Fibroblast of skin of right biceps (primary cell): ENCODE results near the gene CACNA2D4.
A peak's percentile ranks its signal among the peaks of the same experiment; 100 is the strongest.

Source experiments
- DNase-seq: peaks from one replicate; pipeline ENCODE4 v3.0.0-alpha.2; 2013

CACNA2D4 gene

DNA sequence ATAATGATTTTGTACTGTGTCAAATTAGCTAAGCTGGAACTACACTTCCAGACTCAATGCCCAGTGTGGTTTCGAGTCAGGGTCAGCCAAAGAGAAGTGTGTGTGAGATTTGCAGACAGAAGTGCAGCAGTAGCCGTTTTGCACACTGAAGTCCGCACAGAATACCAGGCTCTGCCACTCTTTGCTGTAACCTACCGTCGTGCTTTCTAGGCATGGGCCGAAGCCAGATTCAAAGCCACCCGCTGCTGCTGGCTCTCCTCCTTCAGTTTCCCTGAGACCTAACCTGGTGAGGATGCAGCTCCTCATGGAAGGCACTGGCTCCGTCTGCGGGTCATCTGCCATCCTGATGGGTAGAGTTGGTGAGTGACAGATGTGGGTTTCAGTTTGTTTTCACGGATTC is 49.3 kb downstream of the CACNA2D4 start:
- DNase-seq, result no peak

DNA sequence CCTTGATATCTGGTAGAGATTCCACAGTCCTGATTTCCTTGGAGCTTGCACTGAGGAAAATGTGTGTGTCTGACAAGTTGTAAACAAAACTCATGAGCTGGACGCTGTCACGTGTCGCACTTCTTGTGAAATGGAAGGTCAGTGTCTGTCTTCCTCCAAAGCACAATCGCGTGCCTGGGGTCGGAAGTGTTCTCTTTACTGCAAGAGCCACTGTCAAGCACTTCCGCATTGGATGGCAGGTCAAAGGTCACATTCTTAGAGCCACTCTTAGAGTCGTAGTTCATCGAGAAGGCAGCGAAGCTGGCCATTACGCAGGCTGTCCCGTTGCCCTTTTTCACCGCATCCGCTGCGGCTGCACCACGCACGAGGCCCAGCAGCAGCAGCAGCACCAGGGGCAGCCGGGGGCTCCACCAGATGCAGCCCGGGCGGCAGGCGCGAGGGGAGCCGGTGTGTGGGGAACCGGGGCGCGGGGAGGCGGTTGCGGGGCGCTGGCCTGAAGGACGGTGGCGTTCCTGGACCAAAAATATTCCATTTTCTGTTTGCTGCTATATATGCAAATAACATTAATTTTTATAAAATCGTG is 53.1 kb downstream of the CACNA2D4 start:
- no peak for DNase-seq

DNA sequence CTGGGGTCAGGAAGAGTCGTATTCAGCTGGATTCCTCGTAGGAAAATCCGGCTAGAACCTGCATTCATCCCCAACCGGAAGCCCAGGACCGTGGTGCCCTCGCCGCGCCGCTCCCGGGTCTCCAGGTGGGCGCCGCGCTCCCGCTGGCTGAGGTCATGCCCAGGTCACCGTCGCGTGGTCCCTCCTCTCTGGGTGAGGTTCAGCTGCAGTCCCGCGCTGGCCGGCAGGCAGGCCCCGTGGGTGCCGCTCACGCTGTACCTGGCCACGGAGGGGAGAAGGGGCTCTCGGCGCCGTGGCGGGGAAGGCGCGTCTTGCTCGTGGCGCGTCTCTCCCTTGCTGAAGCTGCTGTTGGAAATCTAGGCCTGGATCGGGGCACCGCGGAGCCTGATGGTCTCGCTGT is 53.6 kb downstream of the CACNA2D4 start:
- no peak for DNase-seq

DNA sequence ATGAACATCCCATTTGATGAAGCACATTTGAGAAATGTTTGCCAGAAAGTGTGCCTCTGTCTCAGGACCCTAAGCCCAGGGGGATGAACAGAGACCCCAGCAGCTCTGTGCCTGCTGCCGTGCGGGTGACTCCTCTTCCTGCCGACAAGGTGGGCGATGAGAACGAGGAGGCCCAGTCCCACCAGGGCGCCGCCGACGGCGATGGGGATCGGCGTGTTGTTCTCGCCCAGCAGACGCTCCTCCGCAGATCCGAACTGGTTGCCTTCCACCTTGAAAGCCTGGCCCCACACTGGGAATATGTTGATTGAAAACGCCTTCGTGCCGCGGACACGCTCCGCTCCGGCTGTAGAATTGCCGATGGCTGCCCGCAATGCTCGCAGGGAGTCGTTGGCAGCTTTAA is 54.0 kb downstream of the CACNA2D4 start:
- DNase-seq, result no peak

DNA sequence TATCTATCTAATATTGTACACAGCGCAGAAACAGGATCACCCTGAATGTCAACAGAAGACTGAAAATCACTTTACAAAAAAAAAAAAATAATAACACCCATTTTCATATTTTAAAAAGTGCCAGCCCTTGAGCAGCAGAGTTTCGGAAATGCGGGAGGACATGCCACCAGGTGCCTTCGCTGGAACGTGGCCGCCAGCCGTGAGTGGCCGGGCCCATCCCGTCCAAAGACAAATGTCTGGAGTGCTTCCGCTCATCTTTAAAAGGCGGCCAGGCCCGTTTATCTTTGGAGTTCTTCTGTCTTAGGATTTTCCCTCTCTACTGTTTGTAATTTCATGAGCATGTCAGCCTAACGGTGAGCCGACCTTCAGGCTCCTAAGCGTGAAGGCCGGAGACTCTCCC is 54.6 kb downstream of the CACNA2D4 start:
- no peak for DNase-seq

DNA sequence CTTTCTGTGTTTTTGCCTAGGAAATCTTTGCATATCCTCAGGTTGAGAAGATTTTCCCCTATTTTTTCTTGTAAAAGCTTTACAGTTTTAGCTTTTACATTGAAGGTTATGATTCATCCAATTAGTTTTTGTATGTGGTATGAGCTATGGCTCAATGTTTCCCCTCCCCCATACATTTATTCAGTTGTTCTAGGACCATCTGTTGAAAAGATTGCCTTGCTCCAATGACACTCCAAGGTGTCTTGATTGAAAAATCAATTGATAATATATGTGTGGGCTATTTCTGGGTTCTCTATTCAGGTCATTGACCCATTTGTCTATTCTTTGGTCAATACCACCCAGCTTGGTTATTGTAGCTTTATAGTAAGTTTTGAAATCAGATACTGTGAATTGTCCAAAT is 55.5 kb downstream of the CACNA2D4 start:
- DNase-seq, result no peak

DNA sequence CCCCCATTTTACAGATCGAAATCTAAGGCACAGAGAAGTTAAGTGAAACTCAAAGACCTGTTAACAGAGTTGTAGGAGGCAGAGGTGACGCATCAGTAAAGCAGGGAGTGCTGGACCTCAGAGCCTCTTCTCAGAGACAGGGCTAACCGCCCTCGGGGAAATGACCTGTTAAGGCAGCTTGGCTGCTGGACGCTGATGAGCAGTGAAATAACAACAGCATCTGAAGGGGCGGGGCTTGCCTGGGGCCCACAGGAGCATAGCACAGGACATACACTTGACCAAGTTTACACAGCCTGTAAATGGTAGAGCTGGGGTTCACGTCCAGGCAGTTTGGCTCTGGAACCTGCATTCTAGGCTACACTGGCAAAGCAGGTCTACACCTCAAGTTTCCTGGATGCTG is 58.8 kb downstream of the CACNA2D4 start:
- DNase-seq, result no peak

DNA sequence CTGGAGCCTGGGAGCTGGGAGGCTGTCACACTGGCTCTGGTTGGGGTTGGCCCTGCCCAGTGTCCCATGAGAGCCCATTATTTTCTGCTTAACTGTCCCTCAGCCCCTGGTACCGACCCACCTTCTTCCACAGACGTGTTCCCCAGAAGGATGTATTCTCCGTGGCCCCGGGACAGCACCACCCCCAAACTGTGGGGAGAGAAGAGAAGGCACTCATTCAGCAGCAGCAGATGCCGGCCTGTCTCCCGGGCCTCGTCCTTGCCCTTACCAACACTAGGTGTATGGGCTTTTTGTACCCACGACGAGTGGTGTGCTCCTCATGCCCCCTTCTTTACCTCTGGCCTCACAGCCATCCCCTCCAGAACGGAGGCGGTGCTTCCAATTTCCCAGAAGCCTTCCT is 60.0 kb downstream of the CACNA2D4 start:
- DNase-seq, result no peak

DNA sequence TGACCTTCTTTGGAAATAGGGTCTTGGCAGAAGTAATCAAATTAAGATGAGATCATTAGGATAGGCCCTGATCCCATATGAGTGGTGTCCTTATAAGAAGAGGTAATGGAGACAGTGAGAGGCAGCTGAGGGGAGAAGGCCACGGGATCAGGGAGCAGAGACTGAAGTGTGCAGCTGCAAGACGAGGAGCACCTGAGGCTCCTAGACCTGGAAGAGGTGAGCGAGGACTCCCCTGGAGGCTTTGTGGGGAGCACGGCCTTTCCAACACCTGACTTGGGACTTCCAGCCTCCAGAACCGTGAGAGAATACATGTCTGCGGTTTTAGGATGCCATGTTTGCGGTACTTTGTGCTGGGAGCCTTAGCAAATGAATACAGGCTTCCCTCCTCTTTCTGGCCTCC is 60.6 kb downstream of the CACNA2D4 start:
- no peak for DNase-seq

DNA sequence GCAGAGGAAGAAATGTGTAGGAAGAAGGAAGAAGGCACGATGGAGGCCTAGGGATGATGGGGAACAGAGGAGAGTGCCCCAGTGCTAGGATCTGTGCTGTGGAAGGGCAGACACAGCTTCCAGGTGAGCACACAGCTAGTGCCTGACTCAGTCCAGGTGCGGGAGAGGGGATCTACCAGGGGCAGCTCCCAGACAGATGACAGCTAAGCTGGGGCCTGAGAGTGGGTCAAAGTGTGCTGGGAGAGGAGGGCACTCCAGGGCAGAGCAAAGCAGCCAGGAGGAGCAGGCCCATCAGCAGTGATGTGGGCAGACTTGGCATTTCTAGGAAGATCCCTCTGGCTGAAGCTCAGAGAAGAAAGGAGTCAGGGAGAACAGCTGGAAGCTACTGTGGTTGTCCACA is 61.4 kb downstream of the CACNA2D4 start:
- DNase-seq, result no peak

DNA sequence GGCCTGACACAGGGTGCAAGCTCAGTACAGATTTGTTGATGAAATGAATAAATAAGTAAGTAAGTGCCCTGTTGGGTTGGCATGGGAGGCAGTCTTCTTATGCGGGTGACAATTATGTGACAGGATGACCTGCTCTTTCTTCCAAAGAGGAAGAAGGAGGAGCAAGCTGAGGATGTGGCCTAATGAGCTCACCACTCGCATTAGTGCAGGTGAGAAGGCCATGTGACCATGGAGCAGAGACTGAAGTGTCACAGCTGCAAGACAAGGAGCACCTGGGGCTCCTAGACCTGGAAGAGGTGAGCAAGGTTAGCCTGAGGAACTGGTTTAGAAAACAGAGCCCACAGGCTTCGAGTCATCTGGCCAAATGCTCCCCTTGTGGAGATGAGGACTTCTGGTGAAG is 63.2 kb downstream of the CACNA2D4 start:
- DNase-seq, result peak; percentile 4

DNA sequence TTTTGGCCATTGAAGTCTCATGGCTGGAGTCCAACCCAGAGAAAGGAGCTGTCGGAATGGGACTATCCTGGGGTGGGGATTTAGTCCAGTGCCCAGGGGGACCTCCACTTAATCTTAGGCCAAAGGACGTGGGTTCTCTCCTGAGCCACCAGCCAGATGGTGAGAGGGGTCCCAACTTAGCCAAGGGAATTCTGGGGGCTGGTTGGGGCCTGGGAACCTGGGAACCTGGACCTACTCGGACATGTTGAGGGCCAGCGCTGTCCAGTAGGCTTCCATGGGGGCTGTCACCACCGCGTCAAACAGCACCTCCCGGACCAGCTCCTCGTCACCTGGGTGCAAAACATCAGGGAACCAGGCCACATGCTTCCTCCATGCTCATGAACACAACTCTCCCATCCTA is 64.7 kb downstream of the CACNA2D4 start:
- DNase-seq, result no peak

DNA sequence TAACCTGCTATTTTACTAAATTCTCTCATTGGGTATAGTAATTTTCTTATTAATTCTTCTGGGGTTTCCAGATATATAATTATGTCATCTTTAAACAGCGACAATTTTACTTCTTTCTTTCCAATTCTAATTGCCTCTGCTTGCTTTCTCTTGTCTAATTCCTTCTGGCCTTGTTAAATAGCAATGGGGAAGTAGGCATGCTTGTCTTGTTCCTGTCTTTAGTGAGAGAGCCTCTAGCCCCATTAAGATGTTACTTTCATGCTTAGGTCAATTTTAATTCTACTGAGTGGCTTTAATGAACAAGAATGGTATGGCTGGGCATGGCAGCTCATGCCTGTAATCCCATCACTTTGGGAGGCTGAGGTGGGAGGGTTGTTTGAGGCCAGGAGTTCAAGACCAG is 66.4 kb downstream of the CACNA2D4 start:
- DNase-seq, result no peak

DNA sequence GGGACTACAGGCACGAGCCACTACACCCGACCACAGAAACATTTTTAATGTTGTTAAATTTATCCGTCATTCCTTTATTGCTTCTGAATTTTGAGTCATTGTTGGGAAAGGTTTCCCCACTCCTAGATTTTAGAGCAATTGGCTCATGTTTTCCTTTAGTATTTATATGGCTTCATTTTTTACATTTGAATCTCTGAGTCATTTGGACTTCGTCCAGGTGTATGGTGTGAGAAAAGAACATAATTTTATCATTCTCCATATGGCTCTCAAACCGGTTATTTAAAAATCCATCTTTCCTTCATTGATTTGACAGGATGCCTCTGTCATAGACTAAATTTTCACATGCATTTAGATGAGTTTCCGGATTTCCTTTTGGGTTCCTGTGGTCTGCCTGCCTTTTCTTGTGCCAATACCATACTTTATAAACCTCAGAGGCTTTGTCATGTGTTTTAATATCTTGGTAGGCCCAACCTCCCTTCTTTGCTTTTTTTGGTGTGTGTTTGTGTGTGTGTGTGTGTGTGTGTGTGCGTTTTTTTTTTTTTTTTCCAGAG is 67.2 kb downstream of the CACNA2D4 start:
- DNase-seq, result peak; percentile 94

DNA sequence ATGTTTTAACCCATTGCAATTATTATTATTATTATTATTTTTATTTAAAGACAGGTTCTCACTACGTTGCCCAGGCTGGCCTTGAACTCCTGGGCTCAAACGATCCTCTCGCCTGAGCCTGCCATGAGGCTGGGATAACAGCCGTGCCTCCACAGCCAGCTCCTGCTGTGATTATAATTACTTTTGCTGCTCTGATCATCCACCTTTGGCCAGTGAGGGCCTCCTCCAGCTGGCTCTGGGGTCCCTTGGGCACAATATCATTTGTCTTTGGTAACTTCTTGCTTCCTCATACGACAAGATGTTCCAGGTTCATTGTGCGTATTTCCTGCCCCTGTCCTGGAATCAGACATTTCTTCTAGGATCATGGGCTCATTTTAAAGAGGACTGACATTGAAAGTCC is 69.7 kb downstream of the CACNA2D4 start:
- no peak for DNase-seq

DNA sequence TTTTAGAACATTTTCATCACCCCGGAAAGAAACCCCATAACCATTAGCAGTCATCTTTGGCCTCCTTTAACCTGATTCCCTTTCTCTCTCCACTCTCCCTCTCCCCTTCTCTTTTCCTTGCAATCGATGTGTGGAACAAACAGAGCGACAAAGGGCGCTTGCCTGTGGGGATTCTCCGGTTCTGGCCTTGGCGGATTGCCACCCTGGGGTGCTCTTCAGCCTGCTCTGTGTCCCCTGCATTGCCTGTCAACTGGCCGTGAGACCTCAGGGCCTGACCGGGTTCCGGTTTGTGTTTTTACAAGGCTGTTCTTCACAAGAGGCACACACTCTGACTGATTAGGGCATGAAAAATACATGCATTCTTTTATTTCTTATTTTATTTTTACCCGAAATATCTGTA is 70.3 kb downstream of the CACNA2D4 start:
- no peak for DNase-seq

DNA sequence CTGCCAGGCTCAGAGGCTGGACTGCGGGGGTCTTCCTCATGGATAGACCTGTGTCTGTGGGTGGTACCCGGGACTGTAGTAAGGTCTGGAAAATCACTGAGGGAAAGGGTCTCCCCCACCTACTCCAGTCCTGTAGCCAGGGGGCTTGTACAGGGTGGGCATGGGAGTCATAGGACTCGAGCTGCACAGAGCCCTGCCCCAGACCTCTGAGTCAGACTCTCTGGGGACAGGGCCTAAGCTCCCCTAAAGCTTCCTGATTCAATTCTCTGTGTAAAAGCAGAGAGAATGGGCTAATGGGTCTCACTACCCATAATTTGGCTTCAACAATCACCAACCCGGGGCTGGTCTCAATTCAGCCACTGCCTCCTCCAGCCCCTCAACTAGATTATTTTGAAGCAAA is 71.0 kb downstream of the CACNA2D4 start:
- no peak for DNase-seq

DNA sequence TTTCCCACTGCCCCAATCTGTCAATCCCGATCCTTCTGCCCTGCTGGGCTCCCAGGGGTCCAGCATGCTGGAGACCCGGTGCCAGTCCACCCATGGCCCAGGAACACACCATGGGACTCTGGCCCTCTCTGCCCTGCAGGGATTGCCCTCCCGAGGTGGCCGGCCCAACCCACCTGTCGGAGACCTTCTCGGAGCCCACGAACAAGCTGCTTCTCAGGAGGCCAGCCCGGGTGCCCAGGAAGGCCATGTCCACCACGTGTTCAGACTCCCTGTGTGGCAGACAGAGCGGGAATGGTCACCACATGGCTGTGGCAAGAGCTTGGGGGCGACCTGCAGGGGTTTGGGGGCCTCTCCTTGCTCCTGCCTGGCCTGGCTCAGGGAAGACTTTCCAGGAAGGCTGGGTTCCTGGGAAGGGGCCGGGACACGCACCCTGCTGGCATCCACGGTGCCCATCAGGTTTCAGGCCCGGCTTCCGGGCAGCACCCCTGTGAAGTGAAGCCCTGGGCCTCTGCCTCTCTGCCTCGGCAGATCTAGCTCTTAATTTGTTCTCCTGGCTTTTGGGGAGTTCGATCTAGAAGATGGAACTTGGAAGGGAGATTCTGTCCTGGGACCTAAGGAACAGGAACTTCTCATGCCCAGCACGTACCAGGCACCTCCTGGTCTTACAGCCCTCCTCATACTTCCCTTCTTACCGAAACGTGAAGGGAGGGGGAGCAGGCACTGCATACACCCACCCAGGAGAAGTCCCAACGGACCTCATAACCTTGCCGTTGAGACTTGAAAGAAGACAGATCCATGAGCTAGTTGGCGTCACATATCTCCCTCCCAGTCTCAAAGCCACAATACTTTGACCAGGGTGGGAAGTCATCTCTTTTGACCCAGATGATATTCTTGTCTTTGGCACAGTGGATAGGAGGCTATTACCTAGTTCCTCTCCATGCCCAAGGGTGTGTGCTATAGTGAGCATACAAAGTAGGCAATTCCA is 71.7 kb downstream of the CACNA2D4 start:
- DNase-seq, result no peak

DNA sequence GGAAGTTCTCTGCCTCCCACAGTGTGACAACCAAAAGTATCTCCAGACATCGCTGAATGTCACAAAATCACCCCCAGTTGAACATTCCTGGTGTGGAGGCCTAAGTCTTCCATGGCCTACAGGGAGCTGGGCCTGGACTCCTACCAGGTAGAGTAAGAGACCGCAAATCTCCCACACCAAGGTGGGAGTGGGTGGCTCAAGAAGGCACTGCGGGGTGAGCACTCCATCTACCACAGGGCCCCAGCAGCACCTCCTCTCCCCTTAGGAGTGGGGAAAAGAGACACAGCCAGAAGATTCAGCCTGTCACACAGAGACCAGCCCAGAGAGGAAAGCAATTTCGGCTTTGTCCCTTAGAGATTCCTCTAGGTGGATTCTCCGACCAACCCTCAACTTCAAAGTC is 72.6 kb downstream of the CACNA2D4 start:
- no peak for DNase-seq

DNA sequence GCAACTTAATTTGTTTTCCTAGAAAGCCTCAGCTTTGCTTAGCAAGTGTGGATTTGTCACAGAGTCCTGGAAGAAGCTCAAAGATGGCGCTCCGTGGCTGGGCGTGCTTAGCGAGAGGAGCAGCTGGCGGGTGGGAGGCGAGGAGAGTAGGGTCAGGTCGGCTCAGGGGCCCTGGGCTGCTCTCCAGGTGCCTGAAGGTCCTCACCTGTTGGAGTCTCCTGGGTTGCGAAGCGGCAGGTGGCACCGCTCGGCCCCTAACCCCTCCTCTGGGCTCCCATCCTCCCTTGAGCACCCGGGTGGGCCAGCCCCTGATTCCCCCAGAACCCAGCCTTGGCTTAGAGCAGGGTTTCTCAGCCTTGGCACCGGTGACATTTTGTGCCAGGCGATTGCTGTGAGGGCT is 73.0 kb downstream of the CACNA2D4 start:
- DNase-seq, result no peak

DNA sequence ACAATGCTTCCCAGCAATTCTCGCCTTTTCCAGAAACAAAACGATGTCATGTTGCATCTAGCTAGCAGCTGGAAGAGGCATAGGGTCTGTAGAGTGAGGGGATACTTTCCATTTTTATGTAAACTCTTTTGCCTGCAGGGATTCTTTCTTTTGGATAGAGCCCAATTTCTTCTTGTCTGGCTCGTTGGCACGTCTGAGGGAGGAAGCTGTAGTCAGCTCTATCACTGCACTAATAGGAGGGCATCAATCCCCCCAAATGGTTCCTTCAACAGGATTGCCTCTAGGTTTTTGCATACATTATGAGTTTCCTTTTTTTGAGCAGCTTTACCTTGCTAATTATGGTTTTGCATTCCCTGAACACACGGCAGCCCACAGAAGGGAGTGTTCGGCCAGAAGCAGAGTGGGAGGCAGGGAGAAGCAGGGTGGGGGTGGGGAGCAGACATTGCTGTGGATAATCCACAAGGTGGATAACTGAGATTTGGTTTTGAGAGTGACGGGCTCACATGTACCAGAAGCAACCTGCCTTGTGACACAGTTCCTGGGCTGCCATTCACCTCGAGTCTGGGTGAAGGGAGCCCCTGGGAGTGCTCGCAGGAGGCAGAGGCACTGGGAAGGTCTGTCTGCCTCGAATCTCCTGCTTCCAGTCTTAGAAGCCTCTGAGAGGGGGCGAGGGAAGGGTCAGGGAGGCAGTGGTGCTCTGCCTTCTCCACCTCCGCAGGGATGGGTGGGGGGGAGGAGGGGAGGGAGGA is 73.6 kb downstream of the CACNA2D4 start:
- no peak for DNase-seq

DNA sequence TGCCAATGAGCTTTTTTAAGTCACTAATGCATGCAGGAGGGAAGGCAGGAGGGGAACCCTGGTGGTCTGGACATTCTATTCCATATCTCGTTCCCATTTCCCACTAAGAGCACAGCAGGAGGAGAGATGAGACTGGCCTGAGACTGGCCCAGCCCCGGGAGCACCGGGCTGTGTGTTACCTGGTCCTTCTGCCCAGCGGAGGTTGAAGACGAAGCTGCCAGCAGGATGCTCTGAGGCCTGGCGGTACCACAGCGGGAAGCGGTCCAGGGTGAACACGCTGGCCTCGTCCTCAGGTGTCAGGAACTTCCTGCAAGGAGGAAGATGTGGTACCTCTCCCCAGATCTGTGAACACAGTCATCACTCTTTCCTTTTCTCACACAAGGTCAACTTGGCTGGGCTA is 74.2 kb downstream of the CACNA2D4 start:
- no peak for DNase-seq

DNA sequence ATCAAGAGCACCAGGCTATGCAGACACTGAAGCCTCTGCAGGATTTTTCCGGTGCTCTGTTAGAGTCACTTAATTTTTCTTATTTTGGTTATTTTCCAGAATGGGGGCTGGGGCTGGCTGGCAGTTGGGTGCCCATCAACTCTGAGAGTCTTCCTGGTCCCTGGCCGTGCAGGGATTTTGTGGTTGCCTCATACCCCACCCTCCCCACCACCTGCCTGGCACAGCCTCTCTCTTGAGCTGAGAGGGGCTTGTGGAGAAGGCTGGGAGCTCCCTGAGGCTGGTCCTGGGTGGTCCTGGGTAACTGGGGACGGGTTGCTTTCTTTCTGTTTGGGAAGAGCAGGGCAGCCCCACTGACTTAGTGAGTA is 74.8 kb downstream of the CACNA2D4 start:
- DNase-seq, result no peak
